ENCODE data around the gene ASB6.

GRCh38 chr9:129644365-129644764, 2.4 kb upstream of the ASB6 start:
- no peak for TF ChIP-seq CTCF (conservative IDR thresholded peaks at IDR 0.05; ENCODE audit: low read depth in 2 of 2)
- TF ChIP-seq EZH2phosphoT487 (IDR thresholded peaks at IDR 0.05; ENCODE audit: unreplicated experiment) = no peak
